Fibroblast of lung (primary cell): ENCODE results near the gene KLHL12. TPM values are rescaled to one million over a fixed set of nuclear protein-coding genes. Genes with fewer than 3 reads are reported as not detected.
"Not testable (repeated sequence)": the region's sequence is repeated elsewhere in the genome, so short reads cannot be mapped to it uniquely, and the experiment has no call there.

ENCODE experiments used
- DNase-seq, 2 donors: peaks; one replicate each; pipeline versions ENCODE4 v3.0.0 to v3.0.0-alpha.2; 2010; ENCODE audit warnings: low read depth in 2 of 2
- H2AFZ ChIP-seq: 2 replicates; pipeline ENCODE4 v1.5.1; 2012; ENCODE audit warnings: low read length, control low read depth, inconsistent platforms
- H3K27ac ChIP-seq: 2 replicates; pipeline ENCODE4 v1.5.1; 2011; ENCODE audit warnings: low read length, control low read depth; ENCODE audit not compliant: insufficient read depth
- H3K27me3 ChIP-seq: 2 replicates; pipeline ENCODE4 v1.5.1; 2011; ENCODE audit warnings: mild to moderate bottlenecking, low read length; ENCODE audit not compliant: control insufficient read depth, insufficient read depth
- H3K36me3 ChIP-seq: 2 replicates; pipeline ENCODE4 v1.5.1; 2011; ENCODE audit warnings: low read length; ENCODE audit not compliant: control insufficient read depth, insufficient read depth
- H3K4me1 ChIP-seq: 2 replicates; pipeline ENCODE4 v1.5.1; 2011; ENCODE audit warnings: low read length; ENCODE audit not compliant: control insufficient read depth, insufficient read depth; ENCODE audit errors: extremely low read depth
- H3K4me2 ChIP-seq: 2 replicates; pipeline ENCODE4 v1.5.1; 2011; ENCODE audit warnings: low read length, control low read depth; ENCODE audit not compliant: insufficient read depth; ENCODE audit errors: extremely low read depth
- H3K4me3 ChIP-seq, 4 experiments: fragments of 200-600 bp in 1 of 4; sonication (generic) in 1 of 4; replicated peaks in 1 of 4; 2 replicates each; pipeline ENCODE4 v1.5.1; 2011 to 2016; ENCODE audit warnings: low read length in 4 of 4, low read depth in 3 of 4, mild to moderate bottlenecking in 3 of 4, control low read depth in 2 of 4, inconsistent platforms in 1 of 4, mixed read lengths in 1 of 4; ENCODE audit not compliant: insufficient read depth in 1 of 4; ENCODE audit errors: control extremely low read depth in 1 of 4
- H3K79me2 ChIP-seq: 2 replicates; pipeline ENCODE4 v1.5.1; 2012; ENCODE audit warnings: mild to moderate bottlenecking, low read length, inconsistent platforms; ENCODE audit not compliant: control insufficient read depth, insufficient read depth
- H3K9ac ChIP-seq: 2 replicates; pipeline ENCODE4 v1.5.1; 2011; ENCODE audit warnings: mild to moderate bottlenecking, low read length, control low read depth; ENCODE audit not compliant: insufficient read depth
- H3K9me3 ChIP-seq: 2 replicates; pipeline ENCODE4 v1.5.1; 2012; ENCODE audit warnings: low read depth, low read length; ENCODE audit not compliant: control insufficient read depth, insufficient read depth
- H4K20me1 ChIP-seq: 2 replicates; pipeline ENCODE4 v1.5.1; 2011; ENCODE audit warnings: low read length; ENCODE audit not compliant: control insufficient read depth, insufficient read depth; ENCODE audit errors: extremely low read depth
- EZH2 ChIP-seq: IDR thresholded peaks from 2 replicates; pipeline ENCODE4 v1.5.1; 2012; ENCODE audit warnings: low read length, control low read depth, mild to moderate bottlenecking; ENCODE audit errors: missing control alignments
- polyA plus RNA-seq, 2 donors: library from polyadenylated mRNA; depleted of rRNA in 1 of 2; stranded (reverse) in 1 of 2; unstranded in 1 of 2; fragments of >200 nt; gene quantifications; 2 replicates each; pipeline ENCODE4 v1.2.1, GENCODE V29; 2011 to 2012; ENCODE audit warnings: missing spikeins in 1 of 2
- total RNA-seq: library from RNA; depleted of rRNA; stranded (reverse); fragments of >200 nt; gene quantifications from 2 replicates; pipeline ENCODE4 v1.2.1, GENCODE V29; 2014
- TF ChIP-seq, protein P1 (sequence below), 2 donors: IDR thresholded peaks in 1 of 2; conservative IDR thresholded peaks in 1 of 2; 1 replicate in 1 of 2; 2 replicates in 1 of 2; pipeline ENCODE4 v1.5.1; 2011 to 2012; ENCODE audit warnings: low read length in 2 of 2, control low read depth in 1 of 2, inconsistent platforms in 1 of 2, low read depth in 1 of 2, mild to moderate bottlenecking in 1 of 2

Gene KLHL12
- total and polyA plus RNA-seq, 2 donors (not counting 1 experiment from before 2014, with no cell fraction given), result 46.3 to 55.5 TPM

DNA sequence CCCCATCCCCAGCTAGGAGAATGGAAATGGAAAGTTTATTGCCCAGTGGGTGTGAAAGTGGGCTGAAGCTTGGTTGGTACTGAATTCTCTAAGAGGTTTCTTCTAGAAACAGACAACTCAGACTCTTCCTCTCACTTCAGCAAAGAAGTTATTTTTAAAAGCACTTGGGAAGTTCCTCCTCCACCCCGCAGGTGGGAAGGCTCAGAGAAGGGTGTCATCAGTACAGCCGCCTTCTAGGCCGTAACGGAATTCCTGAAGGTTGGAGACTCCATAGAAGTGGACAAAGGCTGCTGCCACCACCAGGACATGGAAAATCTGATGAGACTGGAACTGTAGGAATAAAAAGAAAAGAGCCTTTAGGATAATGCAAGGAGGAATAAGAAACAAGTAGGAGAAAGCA lies 14.3 kb upstream of the KLHL12 start:
- no peak overlapping the region for H3K9ac ChIP-seq
- DNase-seq, result no peak
- H4K20me1 ChIP-seq, result no peaks in the 10 kb centered on the region
- TF ChIP-seq, protein P1, sequence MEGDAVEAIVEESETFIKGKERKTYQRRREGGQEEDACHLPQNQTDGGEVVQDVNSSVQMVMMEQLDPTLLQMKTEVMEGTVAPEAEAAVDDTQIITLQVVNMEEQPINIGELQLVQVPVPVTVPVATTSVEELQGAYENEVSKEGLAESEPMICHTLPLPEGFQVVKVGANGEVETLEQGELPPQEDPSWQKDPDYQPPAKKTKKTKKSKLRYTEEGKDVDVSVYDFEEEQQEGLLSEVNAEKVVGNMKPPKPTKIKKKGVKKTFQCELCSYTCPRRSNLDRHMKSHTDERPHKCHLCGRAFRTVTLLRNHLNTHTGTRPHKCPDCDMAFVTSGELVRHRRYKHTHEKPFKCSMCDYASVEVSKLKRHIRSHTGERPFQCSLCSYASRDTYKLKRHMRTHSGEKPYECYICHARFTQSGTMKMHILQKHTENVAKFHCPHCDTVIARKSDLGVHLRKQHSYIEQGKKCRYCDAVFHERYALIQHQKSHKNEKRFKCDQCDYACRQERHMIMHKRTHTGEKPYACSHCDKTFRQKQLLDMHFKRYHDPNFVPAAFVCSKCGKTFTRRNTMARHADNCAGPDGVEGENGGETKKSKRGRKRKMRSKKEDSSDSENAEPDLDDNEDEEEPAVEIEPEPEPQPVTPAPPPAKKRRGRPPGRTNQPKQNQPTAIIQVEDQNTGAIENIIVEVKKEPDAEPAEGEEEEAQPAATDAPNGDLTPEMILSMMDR (conservative IDR thresholded peaks at IDR 0.05 in 1 of 2, IDR thresholded peaks at IDR 0.05 in 1 of 2; ENCODE audit: low read depth in 1 of 2, low read length in 2 of 2), result no peak
- no peak for TF ChIP-seq EZH2
- H3K36me3 ChIP-seq, result peaks cover 10% of the 10 kb centered on the region
- H3K79me2 ChIP-seq, result no peaks in the 10 kb centered on the region
- no peaks in the 10 kb centered on the region for H3K4me1 ChIP-seq
- no peak overlapping the region for H2AFZ ChIP-seq
- no peak overlapping the region for H3K4me3 ChIP-seq
- H3K27ac ChIP-seq, result no peak overlapping the region
- H3K27me3 ChIP-seq, result no peaks in the 10 kb centered on the region
- no peaks in the 10 kb centered on the region for H3K9me3 ChIP-seq
- H3K4me2 ChIP-seq, result no peak overlapping the region

DNA sequence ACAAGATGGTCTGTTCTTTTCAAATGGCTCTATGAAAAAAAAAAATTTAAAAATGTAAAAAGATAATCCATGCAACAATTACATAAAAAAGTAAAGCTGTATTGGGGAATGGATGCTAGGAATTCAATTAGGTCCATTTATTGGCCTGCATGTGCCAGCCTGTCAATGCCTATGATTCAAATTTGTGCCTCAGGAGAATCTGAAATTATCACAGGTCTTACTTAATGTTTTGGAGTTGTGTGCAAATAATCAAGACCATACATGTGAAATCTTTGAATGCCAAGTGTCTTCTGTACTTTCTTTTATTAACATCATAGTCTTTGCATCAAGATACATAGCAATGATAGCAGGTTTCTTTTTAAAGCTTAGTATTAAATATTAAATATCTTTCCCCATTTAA lies 13.5 kb upstream of the KLHL12 start:
- Histone ChIP-seq H4K20me1 (no peaks in the 10 kb centered on the region), H3K4me1 (no peaks in the 10 kb centered on the region), H3K4me3 (no peak overlapping the region), H3K79me2 (no peaks in the 10 kb centered on the region), H3K36me3 (peaks cover 10% of the 10 kb centered on the region), H3K9me3 (no peaks in the 10 kb centered on the region), H3K4me2 (no peak overlapping the region), H3K27me3 (no peaks in the 10 kb centered on the region), H3K27ac (no peak overlapping the region), H2AFZ (no peak overlapping the region), H3K9ac (no peak overlapping the region)
- DNase-seq, result no peak
- TF ChIP-seq, protein P1 (conservative IDR thresholded peaks at IDR 0.05 in 1 of 2, IDR thresholded peaks at IDR 0.05 in 1 of 2; ENCODE audit: low read depth in 1 of 2, low read length in 2 of 2), result no peak
- no peak for TF ChIP-seq EZH2

DNA sequence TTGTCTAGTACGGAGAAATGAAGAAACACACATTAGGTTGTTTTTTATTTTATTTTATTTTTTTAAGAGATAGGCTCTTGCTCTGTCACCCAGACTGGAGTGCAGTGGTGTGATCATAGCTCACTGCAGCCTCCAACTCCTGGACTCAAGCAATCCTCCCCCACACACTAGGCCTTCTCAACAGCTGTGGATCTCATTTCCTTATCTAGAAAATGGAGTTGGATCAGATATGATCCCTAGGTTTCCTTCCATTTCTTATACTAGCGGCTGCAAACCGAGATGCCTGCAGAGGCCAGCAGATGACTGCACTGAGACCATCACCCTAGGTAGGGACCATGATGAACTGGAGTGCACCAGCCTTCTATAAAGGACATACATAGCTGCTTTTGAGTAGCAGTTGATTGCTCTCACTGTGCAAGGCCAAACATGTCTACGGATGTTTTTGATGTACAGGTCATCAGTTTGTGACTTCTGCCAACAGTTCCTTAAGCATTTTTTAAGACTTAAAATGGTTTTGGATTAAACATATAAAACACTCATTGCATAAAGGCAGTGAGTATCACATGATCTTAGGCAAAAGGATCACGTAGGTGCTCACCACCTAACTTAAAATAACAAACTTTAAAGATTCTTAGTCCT lies 11.4 kb upstream of the KLHL12 start:
- H3K4me3 ChIP-seq, result no peak overlapping the region
- no peaks in the 10 kb centered on the region for H3K9me3 ChIP-seq
- no peaks in the 10 kb centered on the region for H4K20me1 ChIP-seq
- H3K27ac ChIP-seq, result no peak overlapping the region
- TF ChIP-seq, protein P1 (conservative IDR thresholded peaks at IDR 0.05 in 1 of 2, IDR thresholded peaks at IDR 0.05 in 1 of 2; ENCODE audit: low read depth in 1 of 2, low read length in 2 of 2), result no peak
- TF ChIP-seq EZH2, result no peak
- no peak for DNase-seq
- no peaks in the 10 kb centered on the region for H3K4me1 ChIP-seq
- no peak overlapping the region for H2AFZ ChIP-seq
- H3K36me3 ChIP-seq, result peaks cover 6% of the 10 kb centered on the region
- no peaks in the 10 kb centered on the region for H3K79me2 ChIP-seq
- no peak overlapping the region for H3K4me2 ChIP-seq
- H3K27me3 ChIP-seq, result no peaks in the 10 kb centered on the region
- H3K9ac ChIP-seq, result no peak overlapping the region

DNA sequence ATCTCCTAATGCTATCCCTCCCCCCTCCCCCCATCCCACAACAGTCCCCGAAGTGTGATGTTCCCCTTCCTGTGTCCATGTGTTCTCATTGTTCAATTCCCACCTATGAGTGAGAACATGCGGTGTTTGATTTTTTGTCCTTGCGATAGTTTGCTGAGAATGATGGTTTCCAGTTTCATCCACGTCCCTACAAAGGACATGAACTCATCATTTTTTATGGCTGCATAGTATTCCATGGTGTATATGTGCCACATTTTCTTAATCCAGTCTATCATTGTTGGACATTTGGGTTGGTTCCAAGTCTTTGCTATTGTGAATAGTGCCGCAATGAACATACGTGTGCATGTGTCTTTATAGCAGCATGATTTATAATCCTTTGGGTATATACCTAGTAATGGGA lies 9.4 kb upstream of the KLHL12 start:
- not testable (repeated sequence) for H3K36me3 ChIP-seq, H3K4me3 ChIP-seq, H3K4me1 ChIP-seq, H3K9ac ChIP-seq, H3K9me3 ChIP-seq, H2AFZ ChIP-seq, H3K4me2 ChIP-seq, DNase-seq, H3K27ac ChIP-seq, H3K79me2 ChIP-seq, H3K27me3 ChIP-seq, H4K20me1 ChIP-seq
